HL-60 (cell line): Measurements from ENCODE around the gene MAP3K10.
"Not testable (repeated sequence)": the region's sequence is repeated elsewhere in the genome, so short reads cannot be mapped to it uniquely, and the experiment has no call there.

Source experiments
- DNase-seq, 2 experiments: peaks; one replicate each; pipeline ENCODE4 v3.0.0-alpha.2; 2010 to 2020; ENCODE audit warnings: low read depth in 1 of 2, low spot score in 1 of 2
- H3K27ac ChIP-seq: fragments of 250-450 bp; sonication (Bioruptor Pico); replicated peaks from 2 replicates; pipeline ENCODE4 v1.5.1; 2020; ENCODE audit warnings: mild to moderate bottlenecking, moderate library complexity
- H3K27me3 ChIP-seq: fragments of 250-450 bp; sonication (Bioruptor Pico); 2 replicates; pipeline ENCODE4 v1.5.1; 2021; ENCODE audit warnings: mild to moderate bottlenecking, moderate library complexity; ENCODE audit not compliant: insufficient read depth, poor library complexity, severe bottlenecking
- H3K4me3 ChIP-seq: replicated peaks from 2 replicates; pipeline ENCODE4 v1.5.1; 2011; ENCODE audit warnings: mild to moderate bottlenecking, control low read depth, low read length; ENCODE audit not compliant: insufficient read depth
- CTCF ChIP-seq: IDR thresholded peaks from one replicate; pipeline ENCODE4 v1.5.1; 2011; ENCODE audit warnings: low read length, control low read depth, inconsistent platforms; ENCODE audit not compliant: insufficient read depth
- GABPA ChIP-seq: IDR thresholded peaks from 2 replicates; pipeline ENCODE4 v1.6.1; 2012; ENCODE audit warnings: low read depth
- POLR2AphosphoS5 ChIP-seq: IDR thresholded peaks from 2 replicates; pipeline ENCODE4 v1.6.1; 2012; ENCODE audit warnings: low read depth
- REST ChIP-seq: IDR thresholded peaks from 2 replicates; pipeline ENCODE4 v1.6.1; 2012; ENCODE audit warnings: low read depth; ENCODE audit not compliant: insufficient replicate concordance
- SPI1 ChIP-seq: IDR thresholded peaks from 2 replicates; pipeline ENCODE4 v1.6.1; 2012; ENCODE audit warnings: low read depth, mild to moderate bottlenecking, borderline replicate concordance

The MAP3K10 gene

DNA sequence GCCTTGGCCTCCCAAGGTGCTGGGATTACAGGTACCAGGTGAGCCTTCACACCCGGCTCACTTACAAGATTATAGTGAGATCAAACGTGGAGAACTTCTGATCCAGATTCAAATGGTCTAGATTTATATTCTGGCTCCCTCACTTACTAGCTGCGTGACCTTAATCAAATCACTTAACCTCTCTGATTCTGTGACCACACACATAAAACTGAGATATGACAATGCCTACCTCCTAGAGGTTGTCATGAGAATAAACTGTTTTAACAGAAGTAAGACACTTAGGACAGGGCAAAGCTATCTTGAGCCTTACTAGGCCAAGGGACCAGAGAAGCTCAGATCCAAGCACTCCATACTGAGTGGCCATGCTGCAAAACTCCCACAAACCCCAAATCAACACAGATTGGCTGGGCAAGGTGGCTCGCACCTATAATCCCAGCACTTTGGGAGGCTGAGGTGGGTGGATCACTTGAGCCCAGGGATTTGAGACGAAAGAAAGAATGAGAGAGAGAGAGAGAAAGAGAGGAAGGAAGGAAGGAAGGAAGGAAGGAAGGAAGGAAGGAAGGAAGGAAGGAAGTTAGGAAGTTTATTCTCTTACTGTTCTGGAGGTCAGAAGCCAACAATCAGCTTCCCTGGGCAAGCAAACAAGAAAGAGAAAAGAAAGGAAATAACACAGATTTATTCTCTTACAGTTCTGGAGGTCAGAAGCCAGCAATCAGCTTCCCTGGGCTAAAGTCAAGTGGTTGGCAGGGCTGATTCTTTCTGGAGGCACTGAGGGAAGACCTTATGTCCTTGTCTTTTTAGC, 46.1 kb upstream of the MAP3K10 start:
- H3K4me3 ChIP-seq, result no peak overlapping the region
- no peaks in the 10 kb centered on the region for H3K27me3 ChIP-seq
- no peak overlapping the region for H3K27ac ChIP-seq
- TF ChIP-seq SPI1 (no peak), POLR2AphosphoS5 (no peak), REST (no peak), GABPA (no peak), CTCF (no peak)
- no peak for DNase-seq

DNA sequence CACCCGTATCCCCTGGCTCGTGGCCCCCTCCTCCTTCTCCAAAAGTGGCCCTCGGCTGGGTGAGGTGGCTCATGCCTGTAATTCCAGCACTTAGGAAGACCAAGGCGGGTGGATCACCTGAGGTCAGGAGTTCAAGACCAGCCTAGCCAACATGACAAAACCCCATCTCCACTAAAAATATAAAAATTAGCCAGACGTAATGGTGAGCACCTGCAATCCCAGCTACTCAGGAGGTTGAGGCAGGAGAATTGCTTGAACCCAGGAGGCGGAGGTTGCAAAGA, 45.5 kb upstream of the MAP3K10 start:
- not testable (repeated sequence) for H3K27ac ChIP-seq, DNase-seq, H3K27me3 ChIP-seq, H3K4me3 ChIP-seq

DNA sequence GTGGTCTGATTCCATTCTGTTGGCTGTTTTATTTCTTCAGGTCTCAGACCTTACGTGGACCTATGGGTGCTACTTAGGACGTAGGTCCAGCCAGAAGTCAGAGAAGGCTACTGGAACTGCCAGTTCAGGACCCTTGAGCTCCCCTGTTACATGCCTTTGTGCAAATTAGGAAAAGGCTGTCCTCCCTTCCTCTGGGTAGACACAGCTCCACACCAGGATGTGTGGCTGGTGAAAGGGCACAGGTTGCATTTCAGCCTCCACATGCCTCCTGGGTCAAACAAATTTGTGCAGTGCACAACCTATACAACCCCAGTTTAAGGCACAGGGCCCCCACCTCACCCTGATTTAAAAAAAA, 43.9 kb upstream of the MAP3K10 start:
- Histone ChIP-seq H3K27me3 (no peaks in the 10 kb centered on the region), H3K27ac (no peak overlapping the region), H3K4me3 (no peak overlapping the region)
- TF ChIP-seq CTCF (no peak), REST (no peak), SPI1 (no peak), GABPA (no peak), POLR2AphosphoS5 (no peak)
- DNase-seq, result no peak

GRCh38 chr19:40147693-40148347, 43.4 kb upstream of the MAP3K10 start:
- H3K4me3 ChIP-seq, result peak overlapping the region; percentile 6; the same call in 1 of the 2 replicates
- H3K27ac ChIP-seq, result no peak overlapping the region
- TF ChIP-seq CTCF (no peak), SPI1 (peak; percentile 2; the same call in 1 of the 2 replicates)
- no peaks in the 10 kb centered on the region for H3K27me3 ChIP-seq
- DNase-seq, result peak in 1 of 2 experiments; percentile 9
